Measurements from ENCODE around the gene ISG20L2. TPM values are rescaled to one million over a fixed set of nuclear protein-coding genes. Genes with fewer than 3 reads are reported as not detected.

Gene ISG20L2
- polyA plus RNA-seq, 2 of the 4 experiments (the other 2 are of a cell fraction) = 29.6 to 42.5 TPM

GRCh38 chr1:156677616-156678596 lies 50.7 kb downstream of the ISG20L2 start:
- FAIRE-seq (peak; percentile 54), DNase-seq (ENCODE audit: low read depth in 1 of 2, low spot score in 1 of 2) (peak; percentile 72 to 85), ATAC-seq (peak; percentile 72 to 84; a peak in 5 of 6 replicates)
- H3K4me2 ChIP-seq = peak overlapping the region; percentile 94
- peak overlapping the region; percentile 68 to 75 for H3K27ac ChIP-seq
- TF ChIP-seq RAD21 (conservative IDR thresholded peaks at IDR 0.05 in 1 of 2, IDR thresholded peaks at IDR 0.05 in 1 of 2) (peak; percentile 94 to 96), KDM1A (IDR thresholded peaks at IDR 0.05; ENCODE audit: low read depth) (0 out of 2 replicates have a peak, but pooled peaks have one; percentile 32), HEYL (CRISPR knock-in tag; IDR thresholded peaks at IDR 0.05) (no peak), CTCF (IDR thresholded peaks at IDR 0.05) (peak; percentile 96), SMC3 (IDR thresholded peaks at IDR 0.05) (peak; percentile 97)
- peak overlapping the region; percentile 30; the same call in 2 of the 3 replicates for H3K4me3 ChIP-seq
- H3K9me3 ChIP-seq = no peaks in the 10 kb centered on the region
- POLR2A ChIA-PET = interaction anchor here (1.0 to 1.4 kb wide), 3 partner anchors 17 to 53 kb away, joined by 3 to 4 read pairs (median 3); no protein-coding TSS in a partner anchor
- CTCF ChIA-PET = interaction anchor here (0.6 to 52.1 kb wide), 24 partner anchors 8 to 278 kb away, joined by 3 to 2258 read pairs (median 4); partner anchors contain the start of genes BCAN, CRABP2, HAPLN2 and INSRR
- WGBS (ENCODE audit: missing lambda C conversion rate) = 13% methylated on average over 22 of the region's 22 CpGs
- H3K4me1 ChIP-seq = peaks cover 13% of the 10 kb centered on the region

- peak within 1 kb of the TSS; percentile 68 to 75 for H3K27ac ChIP-seq
- ATAC-seq = peak in 1 of 2 experiments; percentile 71; a peak in 3 of 6 replicates
Observed at GRCh38 chr1:156676820-156677615, 51.5 kb downstream of the ISG20L2 start, which contains the start of gene NES. Gene NES (minus strand): TSS chr1:156677407. CDS start chr1:156677264, 143 bp downstream.

GRCh38 chr1:156676114-156676819 lies 52.3 kb downstream of the ISG20L2 start:
- Histone ChIP-seq H3K4me3 (no peak overlapping the region), H3K9me3 (no peaks in the 10 kb centered on the region), H3K4me2 (no peak overlapping the region), H3K4me1 (peaks cover 13% of the 10 kb centered on the region), H3K27ac (peak overlapping the region in 1 of 2 experiments; percentile 8; a peak in 1 of 6 replicates)
- TF ChIP-seq RNF2 (IDR thresholded peaks at IDR 0.05; ENCODE audit: borderline replicate concordance, low read depth) (no peak), CTCF (IDR thresholded peaks at IDR 0.05) (no peak), MAZ (IDR thresholded peaks at IDR 0.05; ENCODE audit: borderline replicate concordance, low read depth, low read length) (no peak), ZFP36 (IDR thresholded peaks at IDR 0.05; ENCODE audit: borderline replicate concordance, partially characterized antibody) (no peak), HMGXB4 (CRISPR knock-in tag; IDR thresholded peaks at IDR 0.05; ENCODE audit: borderline replicate concordance) (no peak), PHF8 (IDR thresholded peaks at IDR 0.05; ENCODE audit: borderline replicate concordance, low read depth) (no peak), EP300 (IDR thresholded peaks at IDR 0.05) (no peak)
- no peak for DNase-seq (ENCODE audit: low read depth in 1 of 2, low spot score in 1 of 2)
- WGBS (ENCODE audit: missing lambda C conversion rate) = 96% methylated on average over 40 of the region's 49 CpGs
- ATAC-seq = 0 out of 6 replicates have a peak, but pooled peaks of 1 of the 2 experiments have one; percentile 4
- CTCF ChIA-PET = interaction anchor here (1.7 to 52.1 kb wide), 8 partner anchors 14 to 214 kb away, joined by 6 to 2258 read pairs (median 120); partner anchors contain the start of genes CRABP2, HAPLN2, ISG20L2 and METTL25B
- FAIRE-seq = no peak
- POLR2A ChIA-PET = interaction anchor here (1.2 kb wide), 1 partner anchor 15 kb away, joined by 4 read pairs; no protein-coding TSS in a partner anchor

More at GRCh38 chr1:156676820-156677615, 51.5 kb downstream of the ISG20L2 start, which contains the start of gene NES:
- 91% methylated on average over 58 of the region's 70 CpGs for WGBS (ENCODE audit: missing lambda C conversion rate)
- POLR2A ChIA-PET = interaction anchor here (1.2 to 1.4 kb wide), 2 partner anchors 16 to 52 kb away, joined by 3 to 4 read pairs; no protein-coding TSS in a partner anchor
- no peaks in the 10 kb centered on the region for H3K9me3 ChIP-seq
- peak within 1 kb of the TSS; percentile 94 for H3K4me2 ChIP-seq
- peaks cover 13% of the 10 kb centered on the region for H3K4me1 ChIP-seq
- CTCF ChIA-PET = interaction anchor here (0.7 to 52.1 kb wide), 15 partner anchors 13 to 279 kb away, joined by 3 to 2258 read pairs (median 6); partner anchors contain the start of genes CRABP2, HAPLN2, ISG20L2 and LRRC71
- TF ChIP-seq ZFP36 (IDR thresholded peaks at IDR 0.05; ENCODE audit: borderline replicate concordance, partially characterized antibody) (peak; percentile 61), FOSB (CRISPR knock-in tag; IDR thresholded peaks at IDR 0.05) (no peak)
- peak within 1 kb of the TSS; percentile 30; the same call in 2 of the 3 replicates for H3K4me3 ChIP-seq
- FAIRE-seq (no peak), DNase-seq (ENCODE audit: low read depth in 1 of 2, low spot score in 1 of 2) (peak in 1 of 2 experiments; percentile 44)

All from A549 (cell line).